ENCODE data around the gene OR4S1. TPM values are rescaled to one million over a fixed set of nuclear protein-coding genes. Genes with fewer than 3 reads are reported as not detected.

Gene OR4S1, protein sequence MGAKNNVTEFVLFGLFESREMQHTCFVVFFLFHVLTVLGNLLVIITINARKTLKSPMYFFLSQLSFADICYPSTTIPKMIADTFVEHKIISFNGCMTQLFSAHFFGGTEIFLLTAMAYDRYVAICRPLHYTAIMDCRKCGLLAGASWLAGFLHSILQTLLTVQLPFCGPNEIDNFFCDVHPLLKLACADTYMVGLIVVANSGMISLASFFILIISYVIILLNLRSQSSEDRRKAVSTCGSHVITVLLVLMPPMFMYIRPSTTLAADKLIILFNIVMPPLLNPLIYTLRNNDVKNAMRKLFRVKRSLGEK
- not detected for total RNA-seq (ENCODE audit: unreplicated experiment)
- long read RNA-seq = 0 reads

GRCh38 chr11:48305923-48306322 is at the start of gene OR4S1:
Gene OR4S1, plus strand, starts transcription at chr11:48306223. Its CDS starts 0 bp downstream, at chr11:48306223.
- H3K4me1 Mint-ChIP-seq (ENCODE audit: low read depth, unreplicated experiment) = no peaks in the 10 kb centered on the region
- H3K36me3 Mint-ChIP-seq (ENCODE audit: unreplicated experiment) = no peaks in the 10 kb centered on the region
- H3K9me3 Mint-ChIP-seq (ENCODE audit: unreplicated experiment) = no peaks in the 10 kb centered on the region
- H3K4me3 Mint-ChIP-seq (ENCODE audit: unreplicated experiment) = no peak within 1 kb of the TSS
- H3K27me3 Mint-ChIP-seq (ENCODE audit: unreplicated experiment) = peaks cover 4% of the 10 kb centered on the region
- DNase-seq = no peak
- H3K27ac Mint-ChIP-seq (ENCODE audit: unreplicated experiment) = no peak within 1 kb of the TSS
- no peak for TF ChIP-seq CTCF (IDR thresholded peaks at IDR 0.05; ENCODE audit: partially characterized antibody, unreplicated experiment)

DNA sequence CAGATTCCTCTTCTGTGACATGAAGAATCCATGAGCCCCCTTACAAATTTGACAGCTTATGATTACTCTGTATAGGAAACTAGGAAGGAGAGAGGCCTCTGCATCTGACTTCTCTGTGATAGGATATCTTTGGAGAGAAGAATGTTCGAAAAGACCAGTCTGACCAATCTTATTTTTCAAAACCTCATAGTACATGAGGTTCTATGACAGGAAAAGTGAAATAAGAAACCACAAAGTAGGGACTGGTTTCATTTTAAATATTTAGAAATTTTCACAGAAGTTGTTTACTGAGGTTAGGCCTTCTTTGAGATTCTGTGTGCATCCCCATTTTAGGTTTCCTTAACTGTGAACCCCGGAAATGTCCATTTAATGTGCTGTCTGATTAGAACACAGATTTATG is 44.4 kb upstream of the OR4S1 start:
- Mint-ChIP-seq H3K27me3 (ENCODE audit: unreplicated experiment) (no peaks in the 10 kb centered on the region), H3K27ac (ENCODE audit: unreplicated experiment) (no peak overlapping the region), H3K36me3 (ENCODE audit: unreplicated experiment) (peaks cover 5% of the 10 kb centered on the region), H3K9me3 (ENCODE audit: unreplicated experiment) (peaks cover 19% of the 10 kb centered on the region), H3K4me1 (ENCODE audit: low read depth, unreplicated experiment) (no peaks in the 10 kb centered on the region), H3K4me3 (ENCODE audit: unreplicated experiment) (no peak overlapping the region)
- DNase-seq = no peak
- TF ChIP-seq CTCF (IDR thresholded peaks at IDR 0.05; ENCODE audit: partially characterized antibody, unreplicated experiment) = no peak

- no peaks in the 10 kb centered on the region for H3K27me3 Mint-ChIP-seq (ENCODE audit: unreplicated experiment)
- H3K9me3 Mint-ChIP-seq (ENCODE audit: unreplicated experiment) = peaks cover 19% of the 10 kb centered on the region
These were observed 42.6 kb upstream of the OR4S1 start, which contains the start of gene OR4X1 for GRCh38 chr11:48263423-48263911. Gene OR4X1, plus strand, starts transcription at chr11:48263861. Its CDS starts 0 bp downstream, at chr11:48263861.

GRCh38 chr11:48270621-48271020 is 35.4 kb upstream of the OR4S1 start:
- no peaks in the 10 kb centered on the region for H3K9me3 Mint-ChIP-seq (ENCODE audit: unreplicated experiment)
- H3K27me3 Mint-ChIP-seq (ENCODE audit: unreplicated experiment) = no peaks in the 10 kb centered on the region
- no peaks in the 10 kb centered on the region for H3K4me1 Mint-ChIP-seq (ENCODE audit: low read depth, unreplicated experiment)
- H3K36me3 Mint-ChIP-seq (ENCODE audit: unreplicated experiment) = no peaks in the 10 kb centered on the region
- H3K27ac Mint-ChIP-seq (ENCODE audit: unreplicated experiment) = no peak overlapping the region
- H3K4me3 Mint-ChIP-seq (ENCODE audit: unreplicated experiment) = no peak overlapping the region
- DNase-seq = no peak
- TF ChIP-seq CTCF (IDR thresholded peaks at IDR 0.05; ENCODE audit: partially characterized antibody, unreplicated experiment) = no peak

More at GRCh38 chr11:48263423-48263911, 42.6 kb upstream of the OR4S1 start, which contains the start of gene OR4X1:
- Mint-ChIP-seq H3K27ac (ENCODE audit: unreplicated experiment) (no peak within 1 kb of the TSS), H3K4me3 (ENCODE audit: unreplicated experiment) (no peak within 1 kb of the TSS), H3K36me3 (ENCODE audit: unreplicated experiment) (peaks cover 5% of the 10 kb centered on the region), H3K4me1 (ENCODE audit: low read depth, unreplicated experiment) (no peaks in the 10 kb centered on the region)
- DNase-seq = no peak
- no peak for TF ChIP-seq CTCF (IDR thresholded peaks at IDR 0.05; ENCODE audit: partially characterized antibody, unreplicated experiment)

DNA sequence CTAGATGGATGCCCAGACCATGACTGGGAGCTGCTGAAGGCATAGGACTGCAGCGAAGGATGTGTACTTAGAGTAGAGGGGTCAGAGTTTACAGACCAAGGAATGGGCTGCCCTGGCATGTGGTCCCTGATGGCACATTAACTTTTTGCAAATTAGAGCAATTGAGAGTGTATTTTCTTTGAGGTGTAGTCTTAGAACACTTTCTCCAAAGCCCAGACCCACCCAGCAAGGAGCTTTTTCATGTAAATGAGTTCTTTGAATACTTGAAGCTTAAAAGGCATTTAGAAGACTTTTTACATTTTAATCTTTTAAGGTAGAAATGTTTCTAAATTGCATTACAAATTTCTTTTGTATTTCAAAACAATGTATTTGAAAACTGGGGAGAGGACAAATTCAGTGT is 33.4 kb upstream of the OR4S1 start:
- Mint-ChIP-seq H3K36me3 (ENCODE audit: unreplicated experiment) (no peaks in the 10 kb centered on the region), H3K4me3 (ENCODE audit: unreplicated experiment) (no peak overlapping the region), H3K27me3 (ENCODE audit: unreplicated experiment) (no peaks in the 10 kb centered on the region), H3K27ac (ENCODE audit: unreplicated experiment) (no peak overlapping the region), H3K4me1 (ENCODE audit: low read depth, unreplicated experiment) (no peaks in the 10 kb centered on the region), H3K9me3 (ENCODE audit: unreplicated experiment) (no peaks in the 10 kb centered on the region)
- no peak for DNase-seq
- no peak for TF ChIP-seq CTCF (IDR thresholded peaks at IDR 0.05; ENCODE audit: partially characterized antibody, unreplicated experiment)
